GM23338 (cell line): ENCODE data around the gene PIGS.

ENCODE experiments used
- EZH2 ChIP-seq: fragments of 200-600 bp; sonication (generic); IDR thresholded peaks from one replicate; pipeline ENCODE4 v1.8.0; 2017; ENCODE audit warnings: antibody characterized with exemption, mild to moderate bottlenecking, low read depth; ENCODE audit not compliant: unreplicated experiment
- POLR2AphosphoS5 ChIP-seq: IDR thresholded peaks from 2 replicates; pipeline ENCODE4 v1.6.1; 2016; ENCODE audit warnings: antibody characterized with exemption, low read depth
- STAT1 ChIP-seq: IDR thresholded peaks from one replicate; pipeline ENCODE4 v1.6.1; 2016; ENCODE audit warnings: antibody characterized with exemption; ENCODE audit not compliant: unreplicated experiment
- ZNF462 ChIP-seq: fragments of 250-450 bp; sonication (Bioruptor Pico); IDR thresholded peaks from 2 replicates; pipeline ENCODE4 v1.5.0; 2020; ENCODE audit warnings: mild to moderate bottlenecking, moderate library complexity
- TF ChIP-seq, protein P1 (sequence below), 2 experiments: fragments of 200-600 bp in 1 of 2; sonication (generic) in 1 of 2; conservative IDR thresholded peaks; 2 replicates each; pipeline versions ENCODE4 v1.5.1 to v1.6.1; 2016 to 2017; ENCODE audit warnings: antibody characterized with exemption in 2 of 2, low read depth in 2 of 2, mild to moderate bottlenecking in 2 of 2, moderate library complexity in 1 of 2
- TF ChIP-seq, protein P2 (sequence below): IDR thresholded peaks from one replicate; pipeline ENCODE4 v1.6.1; 2018; ENCODE audit warnings: antibody characterized with exemption; ENCODE audit not compliant: unreplicated experiment

GRCh38 chr17:28585851-28586250 lies 14.5 kb upstream of the PIGS start:
- TF ChIP-seq, protein P1, sequence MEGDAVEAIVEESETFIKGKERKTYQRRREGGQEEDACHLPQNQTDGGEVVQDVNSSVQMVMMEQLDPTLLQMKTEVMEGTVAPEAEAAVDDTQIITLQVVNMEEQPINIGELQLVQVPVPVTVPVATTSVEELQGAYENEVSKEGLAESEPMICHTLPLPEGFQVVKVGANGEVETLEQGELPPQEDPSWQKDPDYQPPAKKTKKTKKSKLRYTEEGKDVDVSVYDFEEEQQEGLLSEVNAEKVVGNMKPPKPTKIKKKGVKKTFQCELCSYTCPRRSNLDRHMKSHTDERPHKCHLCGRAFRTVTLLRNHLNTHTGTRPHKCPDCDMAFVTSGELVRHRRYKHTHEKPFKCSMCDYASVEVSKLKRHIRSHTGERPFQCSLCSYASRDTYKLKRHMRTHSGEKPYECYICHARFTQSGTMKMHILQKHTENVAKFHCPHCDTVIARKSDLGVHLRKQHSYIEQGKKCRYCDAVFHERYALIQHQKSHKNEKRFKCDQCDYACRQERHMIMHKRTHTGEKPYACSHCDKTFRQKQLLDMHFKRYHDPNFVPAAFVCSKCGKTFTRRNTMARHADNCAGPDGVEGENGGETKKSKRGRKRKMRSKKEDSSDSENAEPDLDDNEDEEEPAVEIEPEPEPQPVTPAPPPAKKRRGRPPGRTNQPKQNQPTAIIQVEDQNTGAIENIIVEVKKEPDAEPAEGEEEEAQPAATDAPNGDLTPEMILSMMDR (conservative IDR thresholded peaks at IDR 0.05; ENCODE audit: low read depth in 2 of 2): no peak
- TF ChIP-seq EZH2: no peak
- TF ChIP-seq POLR2AphosphoS5: no peak
- no peak for TF ChIP-seq ZNF462
- TF ChIP-seq, protein P2, sequence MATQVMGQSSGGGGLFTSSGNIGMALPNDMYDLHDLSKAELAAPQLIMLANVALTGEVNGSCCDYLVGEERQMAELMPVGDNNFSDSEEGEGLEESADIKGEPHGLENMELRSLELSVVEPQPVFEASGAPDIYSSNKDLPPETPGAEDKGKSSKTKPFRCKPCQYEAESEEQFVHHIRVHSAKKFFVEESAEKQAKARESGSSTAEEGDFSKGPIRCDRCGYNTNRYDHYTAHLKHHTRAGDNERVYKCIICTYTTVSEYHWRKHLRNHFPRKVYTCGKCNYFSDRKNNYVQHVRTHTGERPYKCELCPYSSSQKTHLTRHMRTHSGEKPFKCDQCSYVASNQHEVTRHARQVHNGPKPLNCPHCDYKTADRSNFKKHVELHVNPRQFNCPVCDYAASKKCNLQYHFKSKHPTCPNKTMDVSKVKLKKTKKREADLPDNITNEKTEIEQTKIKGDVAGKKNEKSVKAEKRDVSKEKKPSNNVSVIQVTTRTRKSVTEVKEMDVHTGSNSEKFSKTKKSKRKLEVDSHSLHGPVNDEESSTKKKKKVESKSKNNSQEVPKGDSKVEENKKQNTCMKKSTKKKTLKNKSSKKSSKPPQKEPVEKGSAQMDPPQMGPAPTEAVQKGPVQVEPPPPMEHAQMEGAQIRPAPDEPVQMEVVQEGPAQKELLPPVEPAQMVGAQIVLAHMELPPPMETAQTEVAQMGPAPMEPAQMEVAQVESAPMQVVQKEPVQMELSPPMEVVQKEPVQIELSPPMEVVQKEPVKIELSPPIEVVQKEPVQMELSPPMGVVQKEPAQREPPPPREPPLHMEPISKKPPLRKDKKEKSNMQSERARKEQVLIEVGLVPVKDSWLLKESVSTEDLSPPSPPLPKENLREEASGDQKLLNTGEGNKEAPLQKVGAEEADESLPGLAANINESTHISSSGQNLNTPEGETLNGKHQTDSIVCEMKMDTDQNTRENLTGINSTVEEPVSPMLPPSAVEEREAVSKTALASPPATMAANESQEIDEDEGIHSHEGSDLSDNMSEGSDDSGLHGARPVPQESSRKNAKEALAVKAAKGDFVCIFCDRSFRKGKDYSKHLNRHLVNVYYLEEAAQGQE: no peak
- TF ChIP-seq STAT1: no peak
